HepG2 (cell line): Measurements from ENCODE around the gene CD300LF. TPM values are rescaled to one million over a fixed set of nuclear protein-coding genes. Genes with fewer than 3 reads are reported as not detected.

Experiments used
- BRF2 ChIP-seq: sonication (generic); formaldehyde crosslinking; IDR thresholded peaks from 2 replicates; pipeline ENCODE4 v1.8.1; 2022; ENCODE audit warnings: mild to moderate bottlenecking, missing genetic modification reagents
- CSRNP2 ChIP-seq: sonication (generic); formaldehyde crosslinking; conservative IDR thresholded peaks from 2 replicates; pipeline ENCODE4 v1.8.0; 2022; ENCODE audit warnings: low read depth, missing genetic modification reagents
- HDAC2 ChIP-seq: sonication (generic); formaldehyde crosslinking; IDR thresholded peaks from 2 replicates; pipeline ENCODE4 v1.4.0; 2020; ENCODE audit warnings: missing genetic modification reagents
- HOXD1 ChIP-seq: sonication (generic); formaldehyde crosslinking; IDR thresholded peaks from 2 replicates; pipeline ENCODE4 v1.5.0; 2020; ENCODE audit warnings: missing genetic modification reagents
- IKZF1 ChIP-seq: fragments of 450-650 bp; IDR thresholded peaks from 2 replicates; pipeline ENCODE4 v1.7.1; 2016
- NFE2L2 ChIP-seq: fragments of 150-350 bp; IDR thresholded peaks from 2 replicates; pipeline ENCODE4 v1.6.1; 2014; ENCODE audit warnings: low read length
- NR2F6 ChIP-seq, 2 experiments: IDR thresholded peaks; 2 replicates each; pipeline ENCODE4 v1.6.1; 2016; ENCODE audit warnings: antibody characterized with exemption in 1 of 2, mild to moderate bottlenecking in 1 of 2
- PATZ1 ChIP-seq: sonication (generic); formaldehyde crosslinking; IDR thresholded peaks from 2 replicates; pipeline ENCODE4 v1.4.0; 2020; ENCODE audit warnings: missing genetic modification reagents
- PREB ChIP-seq: sonication (generic); formaldehyde crosslinking; IDR thresholded peaks from 2 replicates; pipeline ENCODE4 v1.4.0; 2020; ENCODE audit warnings: missing genetic modification reagents
- RNF219 ChIP-seq: sonication (generic); formaldehyde crosslinking; IDR thresholded peaks from 2 replicates; pipeline ENCODE4 v1.5.0; 2020; ENCODE audit warnings: mild to moderate bottlenecking, missing genetic modification reagents
- SATB2 ChIP-seq: sonication (generic); formaldehyde crosslinking; IDR thresholded peaks from 2 replicates; pipeline ENCODE4 v1.5.0; 2020; ENCODE audit warnings: missing genetic modification reagents
- SCMH1 ChIP-seq: sonication (generic); formaldehyde crosslinking; IDR thresholded peaks from 2 replicates; pipeline ENCODE4 v1.9.0; 2021; ENCODE audit warnings: missing genetic modification reagents, mild to moderate bottlenecking, borderline replicate concordance
- SNAPC2 ChIP-seq: sonication (generic); formaldehyde crosslinking; IDR thresholded peaks from 2 replicates; pipeline ENCODE4 v1.8.1; 2022; ENCODE audit warnings: mild to moderate bottlenecking, missing genetic modification reagents
- TRIM24 ChIP-seq: sonication (generic); formaldehyde crosslinking; IDR thresholded peaks from 2 replicates; pipeline ENCODE4 v1.8.0; 2022; ENCODE audit warnings: mild to moderate bottlenecking, missing genetic modification reagents
- XBP1 ChIP-seq: sonication (generic); formaldehyde crosslinking; IDR thresholded peaks from 2 replicates; pipeline ENCODE4 v1.5.0; 2020; ENCODE audit warnings: missing genetic modification reagents
- ZNF121 ChIP-seq: sonication (generic); formaldehyde crosslinking; IDR thresholded peaks from 2 replicates; pipeline ENCODE4 v1.5.0; 2020; ENCODE audit warnings: mild to moderate bottlenecking, missing genetic modification reagents
- ZNF225 ChIP-seq: sonication (generic); formaldehyde crosslinking; IDR thresholded peaks from 2 replicates; pipeline ENCODE4 v1.4.0; 2020; ENCODE audit warnings: mild to moderate bottlenecking, missing genetic modification reagents
- ZNF44 ChIP-seq: sonication (generic); formaldehyde crosslinking; IDR thresholded peaks from 2 replicates; pipeline ENCODE4 v1.5.1; 2020; ENCODE audit warnings: mild to moderate bottlenecking, missing genetic modification reagents
- ZNF547 ChIP-seq: sonication (generic); formaldehyde crosslinking; IDR thresholded peaks from 2 replicates; pipeline ENCODE4 v1.5.1; 2020; ENCODE audit warnings: mild to moderate bottlenecking, missing genetic modification reagents
- ZNF549 ChIP-seq: sonication (generic); formaldehyde crosslinking; IDR thresholded peaks from 2 replicates; pipeline ENCODE4 v1.5.0; 2020; ENCODE audit warnings: missing genetic modification reagents
- ZNF660 ChIP-seq: sonication (generic); formaldehyde crosslinking; IDR thresholded peaks from 2 replicates; pipeline ENCODE4 v1.5.1; 2020; ENCODE audit warnings: mild to moderate bottlenecking, low read depth, missing genetic modification reagents, borderline replicate concordance
- ZNF747 ChIP-seq: sonication (generic); formaldehyde crosslinking; IDR thresholded peaks from 2 replicates; pipeline ENCODE4 v1.8.1; 2023; ENCODE audit warnings: missing genetic modification reagents, mild to moderate bottlenecking, borderline replicate concordance
- ZNF772 ChIP-seq: sonication (generic); formaldehyde crosslinking; IDR thresholded peaks from 2 replicates; pipeline ENCODE4 v1.5.0; 2020; ENCODE audit warnings: mild to moderate bottlenecking, missing genetic modification reagents
- polyA plus RNA-seq, 8 experiments: library from polyadenylated mRNA; depleted of rRNA in 3 of 8; stranded (reverse) in 7 of 8; unstranded in 1 of 8; fragments of >200 nt; fragmentation: Illumina TruSeq in 4 of 8; extraction: Trizol in 4 of 8; gene quantifications; 2 replicates each; pipeline versions ENCODE4 v1.2.1 to v1.2.3, GENCODE V29; 2011 to 2016; ENCODE audit warnings: low read depth in 4 of 8, missing spikeins in 1 of 8, mixed read lengths in 1 of 8; ENCODE audit not compliant: insufficient read depth in 1 of 8
- total RNA-seq, 5 experiments: library from RNA; depleted of rRNA; stranded (reverse); fragments of >200 nt; fragmentation: Illumina TruSeq; extraction: Trizol; gene quantifications; 2 replicates each; pipeline ENCODE4 v1.2.3, GENCODE V29; 2016; ENCODE audit warnings: low read depth in 1 of 5

The CD300LF gene
- total and polyA plus RNA-seq, 2 of the 13 experiments (the other 11 are each of a cell fraction or from before 2014, with no cell fraction given) = not detected

GRCh38 chr17:74749279-74750038 is 36.7 kb upstream of the CD300LF start (continued):
- no peak for TF ChIP-seq BRF2 (CRISPR knock-in tag)
- no peak for TF ChIP-seq ZNF121 (CRISPR knock-in tag)
- no peak for TF ChIP-seq TRIM24 (CRISPR knock-in tag)
- no peak; the same call in 1 of the 2 replicates for TF ChIP-seq ZNF225 (CRISPR knock-in tag)
- TF ChIP-seq NFE2L2 = no peak
- no peak for TF ChIP-seq IKZF1
- TF ChIP-seq ZNF660 = no peak
- TF ChIP-seq ZNF44 (CRISPR knock-in tag) = no peak
- 0 out of 2 replicates have a peak, but pooled peaks have one; percentile 54 for TF ChIP-seq CSRNP2 (CRISPR knock-in tag)
- no peak for TF ChIP-seq ZNF772
- no peak for TF ChIP-seq HOXD1 (CRISPR knock-in tag)
- peak; percentile 41; the same call in 1 of the 2 replicates for TF ChIP-seq PATZ1 (CRISPR knock-in tag)
- TF ChIP-seq XBP1 = no peak
- TF ChIP-seq ZNF549 (CRISPR knock-in tag) = no peak
- TF ChIP-seq PREB (CRISPR knock-in tag) = no peak
- no peak for TF ChIP-seq ZNF547 (CRISPR knock-in tag)
- no peak for TF ChIP-seq HDAC2
- peak; percentile 20; the same call in 1 of the 2 replicates for TF ChIP-seq SNAPC2 (CRISPR knock-in tag)
- TF ChIP-seq RNF219 (CRISPR knock-in tag) = no peak
- TF ChIP-seq NR2F6 (IDR thresholded peaks at IDR 0.05) = no peak
- peak; percentile 11; the same call in 1 of the 2 replicates for TF ChIP-seq NR2F6 (CRISPR knock-in tag; IDR thresholded peaks at IDR 0.05)
- TF ChIP-seq SCMH1 (CRISPR knock-in tag) = no peak
- TF ChIP-seq ZNF747 (CRISPR knock-in tag) = no peak
- TF ChIP-seq SATB2 (CRISPR knock-in tag) = no peak
